ENCODE measurements around the gene TCTA. TPM values are rescaled to one million over a fixed set of nuclear protein-coding genes. Genes with fewer than 3 reads are reported as not detected.

TCTA gene
- total and polyA plus RNA-seq, 2 donors (not counting 1 experiment from before 2014, with no cell fraction given), result 46.4 to 55.9 TPM

DNA sequence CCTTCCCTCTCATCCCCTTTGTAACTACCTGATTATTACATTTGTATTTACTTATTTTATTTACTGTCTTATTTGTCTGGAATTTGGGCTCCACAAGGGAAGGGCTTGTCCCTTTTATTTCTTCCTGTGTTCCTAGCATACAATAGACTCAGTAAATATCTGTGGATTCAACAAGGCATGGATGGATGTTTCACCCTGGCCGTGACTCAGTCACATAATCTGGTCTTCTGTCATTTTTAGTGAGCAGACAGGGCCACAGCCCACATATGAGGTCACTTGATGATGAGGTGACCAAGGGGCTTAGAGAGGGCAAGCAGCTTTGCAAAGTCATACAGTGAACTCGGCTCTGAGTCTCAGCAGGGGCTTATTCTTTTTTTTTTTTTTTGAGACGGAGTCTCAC is 50.0 kb downstream of the TCTA start:
- no peaks in the 10 kb centered on the region for H3K36me3 ChIP-seq (replicated peaks in 1 of 2; ENCODE audit: control extremely low read depth in 1 of 2, control insufficient read depth in 1 of 2, extremely low read depth in 1 of 2, insufficient read depth in 2 of 2, low read length in 1 of 2)
- TF ChIP-seq, protein P1, sequence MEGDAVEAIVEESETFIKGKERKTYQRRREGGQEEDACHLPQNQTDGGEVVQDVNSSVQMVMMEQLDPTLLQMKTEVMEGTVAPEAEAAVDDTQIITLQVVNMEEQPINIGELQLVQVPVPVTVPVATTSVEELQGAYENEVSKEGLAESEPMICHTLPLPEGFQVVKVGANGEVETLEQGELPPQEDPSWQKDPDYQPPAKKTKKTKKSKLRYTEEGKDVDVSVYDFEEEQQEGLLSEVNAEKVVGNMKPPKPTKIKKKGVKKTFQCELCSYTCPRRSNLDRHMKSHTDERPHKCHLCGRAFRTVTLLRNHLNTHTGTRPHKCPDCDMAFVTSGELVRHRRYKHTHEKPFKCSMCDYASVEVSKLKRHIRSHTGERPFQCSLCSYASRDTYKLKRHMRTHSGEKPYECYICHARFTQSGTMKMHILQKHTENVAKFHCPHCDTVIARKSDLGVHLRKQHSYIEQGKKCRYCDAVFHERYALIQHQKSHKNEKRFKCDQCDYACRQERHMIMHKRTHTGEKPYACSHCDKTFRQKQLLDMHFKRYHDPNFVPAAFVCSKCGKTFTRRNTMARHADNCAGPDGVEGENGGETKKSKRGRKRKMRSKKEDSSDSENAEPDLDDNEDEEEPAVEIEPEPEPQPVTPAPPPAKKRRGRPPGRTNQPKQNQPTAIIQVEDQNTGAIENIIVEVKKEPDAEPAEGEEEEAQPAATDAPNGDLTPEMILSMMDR (IDR thresholded peaks at IDR 0.05), result no peak
- no peak for TF ChIP-seq EZH2 (IDR thresholded peaks at IDR 0.05; ENCODE audit: borderline replicate concordance, insufficient read depth, low read depth, low read length, poor library complexity, severe bottlenecking)
- intact Hi-C loops (cut with micrococcal nuclease), result no loop called here
- no peak for ATAC-seq (ENCODE audit: low read depth)
- no peaks in the 10 kb centered on the region for H3K79me2 ChIP-seq (ENCODE audit: control insufficient read depth, insufficient read depth, low read length)
- Mint-ChIP-seq H3K4me3 (no peak overlapping the region), H3K9me3 (ENCODE audit: insufficient read depth) (no peaks in the 10 kb centered on the region), H3K27ac (no peak overlapping the region), H3K27me3 (no peaks in the 10 kb centered on the region), H3K4me1 (no peaks in the 10 kb centered on the region)
- no peaks in the 10 kb centered on the region for H3K27me3 ChIP-seq (replicated peaks in 1 of 4; ENCODE audit: control extremely low read depth in 1 of 4, control insufficient read depth in 3 of 4, insufficient read depth in 4 of 4, low read length in 3 of 4)
- no peak overlapping the region for H3K9ac ChIP-seq (ENCODE audit: low read length)
- no peaks in the 10 kb centered on the region for H4K20me1 ChIP-seq (ENCODE audit: control insufficient read depth, insufficient read depth, low read length, poor library complexity, severe bottlenecking)
- H2AFZ ChIP-seq (ENCODE audit: insufficient read depth, low read depth, low read length, poor library complexity, severe bottlenecking), result no peak overlapping the region
- POLR2A ChIA-PET, result interaction anchor here (0.6 kb wide), 1 partner anchor 187 kb away, joined by 4 read pairs; no protein-coding TSS in a partner anchor
- H3K9me3 ChIP-seq (ENCODE audit: control extremely low read depth in 1 of 3, control insufficient read depth in 2 of 3, insufficient read depth in 1 of 3, low read length in 2 of 3), result no peaks in the 10 kb centered on the region
- H3K4me1 ChIP-seq (ENCODE audit: control insufficient read depth in 2 of 2, insufficient read depth in 2 of 2, low read length in 2 of 2), result no peaks in the 10 kb centered on the region
- H3K4me2 ChIP-seq (replicated peaks; ENCODE audit: low read depth, low read length, poor library complexity, severe bottlenecking), result no peak overlapping the region
- no peak overlapping the region for H3K27ac ChIP-seq (ENCODE audit: low read length in 2 of 2)
- no peak overlapping the region for H3K4me3 ChIP-seq (ENCODE audit: control extremely low read depth in 1 of 5, extremely low read depth in 1 of 5, insufficient read depth in 1 of 5, low read depth in 2 of 5, low read length in 4 of 5)
- CTCF ChIA-PET, result interaction anchor here (1.9 kb wide), 1 partner anchor 13 kb away, joined by 5 read pairs; no protein-coding TSS in a partner anchor
- WGBS (ENCODE audit: insufficient coverage), result 87% methylated on average over 3 of the region's 3 CpGs
- no peak for DNase-seq

DNA sequence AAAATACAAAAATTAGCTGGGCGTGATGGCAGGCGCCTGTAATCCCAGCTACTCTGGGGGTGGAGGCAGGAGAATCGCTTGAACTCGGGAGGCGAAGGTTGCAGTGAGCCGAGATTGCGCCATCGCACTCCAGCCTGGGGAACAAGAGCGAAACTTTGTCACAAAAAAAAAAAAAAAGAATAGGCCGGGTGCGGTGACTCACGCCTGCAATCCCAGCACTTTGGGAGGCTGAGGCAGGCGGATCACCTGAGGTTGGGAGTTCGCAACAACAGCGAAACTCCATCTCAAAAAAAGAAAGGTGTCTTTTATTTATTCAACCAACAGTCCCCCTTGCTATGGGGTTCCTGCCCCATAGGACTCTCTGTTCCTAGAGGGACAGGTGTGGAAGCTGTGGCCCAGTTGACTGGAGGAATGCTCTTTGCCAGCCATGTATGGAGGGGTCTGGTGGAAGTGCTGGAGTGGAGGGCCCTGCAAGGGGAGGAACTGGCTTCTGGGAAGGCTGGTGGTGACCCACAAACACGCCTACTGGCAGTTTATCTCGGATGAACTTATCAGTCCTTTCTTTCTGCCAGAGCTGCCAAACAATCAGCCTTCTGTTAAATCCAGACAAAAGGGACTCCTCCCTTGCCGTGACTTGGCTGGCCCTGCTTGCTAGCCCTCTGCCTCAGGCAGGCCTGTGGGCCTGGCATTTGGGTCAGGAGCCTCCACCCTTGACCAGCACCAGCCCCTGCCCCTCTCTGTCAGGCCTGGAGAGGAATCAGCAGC is 53.2 kb downstream of the TCTA start:
- Histone ChIP-seq H3K4me3 (ENCODE audit: control extremely low read depth in 1 of 5, extremely low read depth in 1 of 5, insufficient read depth in 1 of 5, low read depth in 2 of 5, low read length in 4 of 5) (no peak overlapping the region), H3K4me2 (replicated peaks; ENCODE audit: low read depth, low read length, poor library complexity, severe bottlenecking) (no peak overlapping the region), H3K79me2 (ENCODE audit: control insufficient read depth, insufficient read depth, low read length) (no peaks in the 10 kb centered on the region), H3K27me3 (replicated peaks in 1 of 4; ENCODE audit: control extremely low read depth in 1 of 4, control insufficient read depth in 3 of 4, insufficient read depth in 4 of 4, low read length in 3 of 4) (no peaks in the 10 kb centered on the region), H2AFZ (ENCODE audit: insufficient read depth, low read depth, low read length, poor library complexity, severe bottlenecking) (no peak overlapping the region), H3K27ac (ENCODE audit: low read length in 2 of 2) (no peak overlapping the region), H3K36me3 (replicated peaks in 1 of 2; ENCODE audit: control extremely low read depth in 1 of 2, control insufficient read depth in 1 of 2, extremely low read depth in 1 of 2, insufficient read depth in 2 of 2, low read length in 1 of 2) (no peaks in the 10 kb centered on the region), H3K9ac (ENCODE audit: low read length) (no peak overlapping the region), H3K4me1 (ENCODE audit: control insufficient read depth in 2 of 2, insufficient read depth in 2 of 2, low read length in 2 of 2) (peaks cover 7 to 8% of the 10 kb centered on the region in 2 donors), H3K9me3 (ENCODE audit: control extremely low read depth in 1 of 3, control insufficient read depth in 2 of 3, insufficient read depth in 1 of 3, low read length in 2 of 3) (no peaks in the 10 kb centered on the region), H4K20me1 (ENCODE audit: control insufficient read depth, insufficient read depth, low read length, poor library complexity, severe bottlenecking) (no peaks in the 10 kb centered on the region)
- intact Hi-C loops (cut with micrococcal nuclease), result no loop called here
- DNase-seq, result no peak
- Mint-ChIP-seq H3K4me1 (peaks cover 4% of the 10 kb centered on the region), H3K9me3 (ENCODE audit: insufficient read depth) (no peaks in the 10 kb centered on the region), H3K27ac (no peak overlapping the region), H3K4me3 (no peak overlapping the region), H3K27me3 (no peaks in the 10 kb centered on the region)
- ChIA-PET CTCF (interaction anchor here (1.1 to 1.5 kb wide), 2 partner anchors 16 to 121 kb away, joined by 5 to 6 read pairs; no protein-coding TSS in a partner anchor), POLR2A (no interaction called here)
- WGBS (ENCODE audit: insufficient coverage), result 99% methylated on average over 11 of the region's 18 CpGs
- TF ChIP-seq EZH2 (IDR thresholded peaks at IDR 0.05; ENCODE audit: borderline replicate concordance, insufficient read depth, low read depth, low read length, poor library complexity, severe bottlenecking), result no peak
- TF ChIP-seq, protein P1 (IDR thresholded peaks at IDR 0.05), result no peak
- no peak for ATAC-seq (ENCODE audit: low read depth)

Data from B cell (primary cell).